ENCODE results near the gene PPP4R4. TPM values are rescaled to one million over a fixed set of nuclear protein-coding genes. Genes with fewer than 3 reads are reported as not detected.
"Not testable (repeated sequence)": the region's sequence is repeated elsewhere in the genome, so short reads cannot be mapped to it uniquely, and the experiment has no call there.

PPP4R4 gene
- polyA plus RNA-seq, 3 donors: 0.09 to 0.42 (median 0.19) TPM

DNA sequence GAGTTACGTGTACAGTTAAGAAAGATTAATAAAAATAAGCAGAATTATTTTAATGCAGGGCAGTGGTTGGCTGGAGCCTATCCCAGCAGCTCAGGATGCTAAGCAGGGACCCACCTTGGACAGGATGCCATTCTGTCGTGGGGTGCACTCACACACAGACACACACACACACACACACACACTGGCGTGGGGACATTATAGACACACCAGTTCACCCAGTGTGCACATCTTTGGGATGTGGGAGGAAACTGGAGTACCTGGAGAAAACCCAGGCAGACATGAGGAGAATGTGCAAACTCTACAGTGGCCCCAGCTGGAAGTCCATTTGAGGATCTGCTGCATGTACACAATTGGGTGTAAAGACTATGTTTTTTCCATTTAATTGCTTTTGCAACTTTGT, 31.9 kb upstream of the PPP4R4 start:
- no peak for DNase-seq (ENCODE audit: extremely low read depth in 1 of 11, low read depth in 9 of 11, low spot score in 4 of 11)

DNA sequence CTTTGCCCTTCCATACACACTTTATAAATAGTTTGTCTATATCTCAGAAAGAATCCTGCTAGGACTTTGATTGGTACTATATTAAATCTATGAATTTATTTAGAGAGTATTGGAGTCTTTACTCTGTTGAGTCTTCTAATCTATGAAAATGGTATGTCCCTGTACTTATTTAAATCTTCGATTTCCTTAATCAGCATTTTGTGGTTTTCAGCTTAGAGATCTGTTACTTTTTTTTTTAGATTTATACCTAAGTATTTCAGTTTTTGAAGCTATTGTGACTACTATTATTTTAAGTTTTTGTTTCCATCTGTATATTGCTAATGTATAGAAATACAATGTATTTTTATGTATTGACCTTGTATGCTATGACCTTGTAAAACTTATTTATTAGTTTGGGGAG, 31.3 kb upstream of the PPP4R4 start:
- DNase-seq (ENCODE audit: extremely low read depth in 1 of 11, low read depth in 9 of 11, low spot score in 4 of 11): no peak

DNA sequence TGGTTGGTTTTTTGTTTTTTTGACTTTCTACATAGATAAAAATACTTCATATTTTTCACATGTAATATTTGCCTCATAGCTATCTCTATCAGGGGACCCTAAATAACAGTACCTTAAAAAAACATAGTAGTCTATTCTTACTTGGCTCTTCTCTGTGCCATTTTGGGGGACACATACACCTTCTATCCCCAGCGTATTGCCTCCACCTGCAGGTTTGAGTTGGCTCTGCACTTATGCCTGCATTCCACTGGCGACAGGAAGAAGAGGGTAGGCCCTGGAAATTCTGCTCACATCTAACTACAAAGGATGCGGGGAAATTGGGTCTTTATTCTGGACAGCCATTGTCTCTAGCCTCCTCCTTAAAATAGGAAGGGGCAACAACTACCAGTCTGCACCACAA, 30.9 kb upstream of the PPP4R4 start:
- no peak for DNase-seq (ENCODE audit: extremely low read depth in 1 of 11, low read depth in 9 of 11, low spot score in 4 of 11)

DNA sequence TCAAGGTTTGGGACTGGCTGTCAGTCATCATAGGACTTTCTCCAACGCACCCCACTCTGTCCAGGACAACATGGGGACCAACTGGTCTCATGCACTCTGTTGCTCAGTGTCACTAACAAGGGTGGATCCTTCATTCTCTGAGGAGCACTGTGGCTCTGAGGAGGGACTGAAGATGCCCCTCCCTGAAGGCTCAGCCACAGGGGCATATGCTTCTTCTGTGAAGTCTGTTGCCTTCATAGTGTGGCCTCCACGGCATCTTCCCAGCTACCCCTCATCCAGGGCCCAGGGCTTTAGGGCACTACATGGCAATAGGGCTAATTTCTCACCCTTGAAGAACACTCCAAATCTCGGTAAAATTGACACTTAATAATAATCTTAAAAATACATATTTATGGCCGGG, 30.4 kb upstream of the PPP4R4 start:
- DNase-seq (ENCODE audit: extremely low read depth in 1 of 11, low read depth in 9 of 11, low spot score in 4 of 11): no peak

DNA sequence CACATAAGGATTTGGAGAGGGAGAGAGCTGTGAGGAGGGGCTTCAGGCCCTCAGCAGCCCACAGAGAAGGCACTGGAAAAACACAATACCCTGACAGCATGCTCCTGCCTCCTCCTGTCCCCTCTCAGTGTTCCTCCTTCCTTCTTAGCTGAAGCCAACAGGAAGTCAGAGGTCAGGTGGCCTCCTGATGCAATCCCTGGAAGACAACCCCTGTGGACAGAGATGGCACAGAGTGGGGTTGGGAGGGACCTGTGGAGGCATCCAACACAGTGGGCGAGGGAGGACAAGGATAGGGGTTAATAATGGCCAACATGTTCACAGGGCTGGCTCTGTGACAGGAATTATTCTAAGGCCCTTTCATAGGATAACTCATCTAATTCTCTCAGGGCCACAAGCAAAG, 29.4 kb upstream of the PPP4R4 start:
- no peak for DNase-seq (ENCODE audit: extremely low read depth in 1 of 11, low read depth in 9 of 11, low spot score in 4 of 11)

DNA sequence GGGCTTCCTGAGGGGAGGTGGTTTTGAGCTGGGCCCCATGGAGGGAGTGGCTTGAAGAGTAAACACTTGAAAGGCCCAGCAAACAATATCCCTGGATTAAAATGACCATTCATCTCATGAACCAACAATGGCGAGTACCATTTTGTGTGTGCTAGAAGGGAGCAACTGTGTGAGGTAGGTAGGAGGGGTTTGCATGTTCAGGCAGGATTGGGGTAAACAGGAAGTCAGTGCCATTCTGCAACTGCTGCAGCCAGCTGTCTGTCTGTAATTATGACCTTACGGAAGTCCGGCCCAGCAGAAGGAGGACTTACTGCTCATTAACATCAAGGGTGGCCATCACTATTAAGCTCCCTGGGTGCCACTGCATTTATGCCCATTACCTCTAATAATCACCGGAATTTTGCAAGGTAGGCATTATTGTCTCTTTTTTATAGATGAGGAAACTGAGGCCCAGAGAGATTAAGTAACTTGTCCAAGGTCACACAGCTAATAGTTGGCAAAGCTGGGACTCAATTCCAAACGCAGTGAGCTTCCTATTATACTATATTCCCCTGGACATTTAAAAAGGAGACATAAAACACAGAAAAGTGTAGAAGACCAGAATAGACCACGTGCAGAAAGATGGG, 28.1 kb upstream of the PPP4R4 start:
- no peak for DNase-seq (ENCODE audit: extremely low read depth in 1 of 11, low read depth in 9 of 11, low spot score in 4 of 11)

DNA sequence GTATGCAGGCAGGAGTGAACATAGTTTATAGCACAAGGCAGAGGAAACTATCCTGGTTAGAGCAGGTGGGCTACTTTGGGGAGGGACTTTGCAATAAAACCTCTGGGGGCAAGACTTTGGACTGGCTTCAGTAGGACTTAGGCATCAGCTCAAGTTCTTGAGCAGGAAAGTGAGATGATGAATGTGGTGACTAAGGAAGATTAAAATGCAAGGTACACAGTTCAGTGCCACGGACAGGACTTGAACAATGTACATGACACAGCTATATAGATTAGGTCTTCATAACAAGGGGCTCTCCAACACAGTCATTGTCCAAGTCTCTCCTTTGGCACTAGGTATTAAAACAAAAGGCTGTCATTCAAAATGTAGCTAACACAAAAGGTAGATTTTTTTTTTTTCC, 21.4 kb upstream of the PPP4R4 start:
- DNase-seq (ENCODE audit: extremely low read depth in 1 of 11, low read depth in 9 of 11, low spot score in 4 of 11): no peak

DNA sequence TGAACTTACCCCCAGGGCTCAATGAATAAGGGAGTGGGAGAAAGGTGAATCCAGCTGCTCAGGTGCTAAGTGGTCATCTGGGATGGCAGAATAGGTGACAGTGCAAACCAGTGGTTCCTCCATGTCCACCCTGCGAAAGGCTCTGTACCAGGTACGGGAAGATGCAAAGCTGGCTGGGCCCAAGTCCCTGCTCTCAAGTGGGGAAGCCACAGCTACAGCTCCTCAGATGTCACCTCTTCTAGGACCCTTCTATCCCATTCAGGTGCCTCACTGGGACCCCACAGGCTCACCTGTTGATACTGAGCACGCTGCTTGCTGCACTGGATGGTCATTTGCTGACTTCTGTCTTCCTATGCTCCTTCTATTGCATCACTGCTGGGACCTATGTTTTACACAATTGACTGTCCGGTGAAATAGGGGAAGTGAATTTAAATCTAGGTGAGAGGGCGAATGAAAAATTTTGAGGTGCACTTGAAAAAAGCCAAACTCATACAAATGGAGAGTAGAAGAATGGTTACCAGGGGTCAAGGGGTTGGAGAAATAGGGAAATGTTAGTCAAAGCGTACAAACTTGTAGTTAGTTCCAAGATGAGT, 20.3 kb upstream of the PPP4R4 start:
- no peak for DNase-seq (ENCODE audit: extremely low read depth in 1 of 11, low read depth in 9 of 11, low spot score in 4 of 11)

DNA sequence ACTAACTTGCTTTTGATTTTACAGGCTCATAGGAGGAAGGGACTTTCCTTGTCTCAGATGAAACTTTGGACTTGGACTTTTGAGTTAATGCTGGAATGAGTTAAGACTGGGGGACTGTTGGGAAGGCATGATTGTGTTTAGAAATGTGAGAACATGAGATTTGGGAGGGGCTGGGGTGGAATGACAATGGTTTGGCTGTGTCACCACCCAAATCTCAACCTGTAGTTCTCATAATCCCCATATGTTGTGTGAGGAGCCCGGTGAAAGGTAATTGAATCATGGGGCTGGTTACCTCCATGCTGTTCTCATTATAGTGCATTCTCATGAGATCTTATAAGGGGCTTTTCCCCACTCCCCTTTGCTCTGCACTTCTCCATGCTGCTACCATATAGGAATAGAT, 18.0 kb upstream of the PPP4R4 start:
- not testable (repeated sequence) for DNase-seq (ENCODE audit: extremely low read depth in 1 of 11, low read depth in 9 of 11, low spot score in 4 of 11)

DNA sequence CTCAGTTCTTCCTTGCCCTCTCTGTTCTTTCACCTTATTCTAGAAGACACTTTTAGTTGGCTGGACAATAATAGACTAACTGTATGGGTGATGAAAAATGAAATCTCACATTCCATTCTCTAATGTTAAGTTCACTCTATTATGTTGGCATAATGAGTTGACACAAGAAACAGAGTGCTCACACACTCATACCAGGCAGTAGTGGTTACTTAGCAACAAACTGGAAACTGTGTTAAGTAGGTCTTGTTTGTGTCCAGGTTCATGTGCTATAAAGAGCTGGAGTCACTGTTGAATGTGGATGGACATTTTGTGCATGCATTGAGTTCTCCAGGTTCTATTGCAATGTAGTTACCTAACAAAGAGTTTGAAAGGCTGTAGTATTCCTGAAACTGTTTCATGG, 16.9 kb upstream of the PPP4R4 start:
- no peak for DNase-seq (ENCODE audit: extremely low read depth in 1 of 11, low read depth in 9 of 11, low spot score in 4 of 11)

DNA sequence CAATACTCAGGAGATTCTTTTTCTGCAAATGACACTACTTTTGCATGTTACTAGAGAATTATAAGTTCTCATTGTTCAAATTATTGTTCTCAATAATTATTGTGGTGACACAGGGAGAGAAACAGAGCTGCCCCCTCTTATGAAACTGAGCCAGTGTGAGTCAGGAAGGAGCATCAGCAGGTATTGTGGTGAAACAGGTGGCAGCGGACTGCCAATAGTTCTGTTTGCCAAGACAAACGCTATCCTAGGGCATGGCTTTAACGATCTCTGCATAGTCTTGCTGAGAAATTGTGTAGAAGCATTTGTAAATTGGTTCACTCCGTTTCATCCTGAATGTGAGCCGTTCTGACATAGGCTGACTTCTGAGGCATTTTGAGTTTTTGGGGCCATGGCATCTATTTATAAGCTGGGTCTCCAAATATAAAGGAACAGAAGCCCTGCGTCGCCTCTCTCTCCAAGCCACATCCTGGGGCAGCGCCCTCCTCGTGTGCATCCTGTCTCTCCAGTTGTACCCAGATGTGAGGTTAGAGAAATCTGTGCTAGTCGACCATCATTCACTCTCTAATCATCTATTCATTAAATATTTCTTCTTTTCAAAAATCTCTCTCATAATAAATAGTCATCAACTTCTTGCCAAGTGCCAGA, 15.8 kb upstream of the PPP4R4 start:
- no peak for DNase-seq (ENCODE audit: extremely low read depth in 1 of 11, low read depth in 9 of 11, low spot score in 4 of 11)

DNA sequence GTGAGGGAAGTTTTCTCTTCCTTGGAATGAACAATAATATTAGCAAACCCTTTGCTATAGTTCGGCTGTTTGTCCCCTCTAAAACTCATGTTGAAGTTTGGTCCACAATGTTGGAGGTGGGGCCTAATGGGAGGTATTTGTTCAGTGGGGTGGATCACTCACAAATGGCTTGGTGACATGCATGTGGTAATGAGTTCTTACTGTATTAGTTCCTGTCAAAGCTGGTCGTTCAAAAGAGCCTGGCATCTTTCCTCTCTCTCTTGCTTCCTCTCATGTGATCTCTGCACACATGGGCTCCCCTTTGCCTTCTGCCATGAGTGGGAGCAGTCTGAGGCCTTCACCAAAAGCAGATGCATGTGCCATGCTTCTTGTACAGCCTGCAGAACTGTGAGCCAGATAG, 13.1 kb upstream of the PPP4R4 start:
- DNase-seq (ENCODE audit: extremely low read depth in 1 of 11, low read depth in 9 of 11, low spot score in 4 of 11): no peak

DNA sequence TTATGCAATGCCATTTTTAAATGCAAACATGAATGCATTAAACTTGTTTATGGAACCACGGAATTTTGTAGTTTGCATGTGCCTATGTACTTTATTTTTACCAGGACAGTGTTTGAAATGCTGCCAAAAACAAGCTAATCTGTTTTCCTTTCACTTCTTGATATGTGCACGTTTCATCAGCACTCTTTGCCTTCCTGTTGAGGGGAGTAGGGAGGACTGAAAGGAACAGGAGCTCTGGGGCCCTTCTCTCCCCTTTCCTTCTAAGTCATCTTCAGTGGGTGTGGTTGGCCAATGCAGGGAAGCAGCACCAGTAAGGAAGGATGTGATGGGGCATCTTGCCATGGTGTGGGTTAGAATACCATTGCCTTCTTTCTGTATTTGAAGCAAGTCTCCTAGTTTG, 12.1 kb upstream of the PPP4R4 start:
- DNase-seq (ENCODE audit: extremely low read depth in 1 of 11, low read depth in 9 of 11, low spot score in 4 of 11): no peak

DNA sequence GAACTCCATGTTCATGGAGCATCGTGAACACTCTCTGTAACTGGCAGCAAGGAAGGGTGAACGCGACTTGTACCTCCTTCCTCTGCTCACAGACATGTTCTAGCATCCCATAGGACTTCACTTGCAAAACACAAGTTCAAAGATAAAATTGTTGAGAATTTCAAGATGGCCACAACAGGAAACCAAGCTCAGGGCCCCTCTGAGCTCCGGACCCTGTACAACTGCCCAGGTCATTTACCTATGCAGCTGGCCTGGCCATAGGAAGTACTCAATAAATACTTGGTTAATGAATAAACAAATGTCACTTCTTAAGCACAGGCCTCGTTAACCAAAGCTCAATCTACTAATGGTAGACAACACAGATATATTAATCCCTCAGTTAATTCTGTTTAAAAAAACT, 11.7 kb upstream of the PPP4R4 start:
- DNase-seq (ENCODE audit: extremely low read depth in 1 of 11, low read depth in 9 of 11, low spot score in 4 of 11): no peak

DNA sequence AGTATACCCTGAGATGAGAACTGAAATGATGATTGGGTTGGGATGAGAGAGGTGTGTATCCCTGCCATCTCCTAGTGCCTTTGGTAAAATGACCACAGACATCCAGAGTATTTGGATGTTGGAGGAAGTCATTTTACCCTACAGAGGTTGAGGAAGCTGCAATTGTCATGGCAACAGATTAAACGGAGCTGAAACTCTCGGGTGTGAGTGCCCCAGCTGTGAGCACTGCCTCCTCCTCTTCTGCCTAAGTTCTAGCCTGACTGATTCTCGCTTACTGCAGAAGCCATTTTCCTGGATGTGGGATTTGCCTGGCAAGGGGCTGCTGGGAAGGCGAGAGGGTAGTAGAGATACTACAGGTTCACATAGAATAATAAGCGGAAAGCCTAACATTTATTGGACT, 10.3 kb upstream of the PPP4R4 start:
- no peak for DNase-seq (ENCODE audit: extremely low read depth in 1 of 11, low read depth in 9 of 11, low spot score in 4 of 11)

DNA sequence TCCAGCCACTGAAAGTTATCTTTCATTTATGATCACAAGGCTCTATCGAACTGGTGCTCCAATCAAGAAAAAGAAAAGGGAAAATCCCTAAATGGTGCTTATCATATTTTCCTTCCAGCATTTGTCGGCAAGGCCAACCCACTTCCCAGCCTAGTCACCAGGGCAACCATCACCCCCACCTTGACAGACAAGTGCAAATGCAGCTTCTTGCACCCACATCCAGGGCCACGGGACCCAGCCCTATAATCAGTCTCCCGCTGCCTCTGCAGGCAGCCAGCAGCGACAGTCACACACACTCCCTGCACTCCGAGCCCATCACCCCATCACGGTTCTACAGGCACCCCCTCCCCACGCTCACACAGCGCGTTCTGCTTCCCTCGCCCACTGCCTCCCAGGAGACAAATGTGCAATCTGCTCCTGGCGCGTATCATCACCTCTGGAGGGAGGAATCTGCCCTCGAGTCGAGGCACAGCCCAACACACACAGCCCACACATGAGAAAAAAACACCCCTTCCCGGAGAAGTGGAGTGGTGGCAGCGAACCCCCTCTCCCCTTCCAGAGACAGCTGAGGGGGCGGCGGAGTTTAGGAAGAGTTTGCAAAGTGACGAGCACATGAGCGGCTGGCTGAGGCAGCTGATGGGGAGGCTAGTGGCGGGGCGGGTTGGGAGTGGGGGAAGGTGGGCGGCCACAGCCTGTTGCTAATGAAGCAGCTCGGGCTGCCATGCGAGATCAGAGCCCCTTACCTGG, 9.3 kb upstream of the PPP4R4 start:
- DNase-seq (ENCODE audit: extremely low read depth in 1 of 11, low read depth in 9 of 11, low spot score in 4 of 11): no peak

DNA sequence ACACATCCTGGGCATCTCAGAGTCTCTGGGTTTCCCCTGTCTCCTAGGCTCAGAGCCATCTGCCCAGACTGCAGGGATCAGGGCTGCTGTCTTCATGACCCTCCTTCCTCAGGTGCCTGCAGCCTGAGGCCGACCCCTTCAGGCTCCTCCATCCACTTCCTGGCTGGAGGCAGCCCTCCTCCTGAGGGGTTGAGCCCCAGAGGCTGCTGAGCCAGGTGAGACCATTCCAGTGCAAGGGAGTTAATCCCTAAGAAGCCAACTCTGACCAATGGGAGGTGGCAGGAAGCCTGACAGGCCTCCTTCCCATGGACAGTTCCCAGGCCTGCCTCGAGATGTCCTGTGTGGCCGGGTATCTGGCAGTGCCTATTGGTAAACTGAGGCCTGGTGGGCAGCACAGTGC, 8.4 kb upstream of the PPP4R4 start:
- no peak for DNase-seq (ENCODE audit: extremely low read depth in 1 of 11, low read depth in 9 of 11, low spot score in 4 of 11)

DNA sequence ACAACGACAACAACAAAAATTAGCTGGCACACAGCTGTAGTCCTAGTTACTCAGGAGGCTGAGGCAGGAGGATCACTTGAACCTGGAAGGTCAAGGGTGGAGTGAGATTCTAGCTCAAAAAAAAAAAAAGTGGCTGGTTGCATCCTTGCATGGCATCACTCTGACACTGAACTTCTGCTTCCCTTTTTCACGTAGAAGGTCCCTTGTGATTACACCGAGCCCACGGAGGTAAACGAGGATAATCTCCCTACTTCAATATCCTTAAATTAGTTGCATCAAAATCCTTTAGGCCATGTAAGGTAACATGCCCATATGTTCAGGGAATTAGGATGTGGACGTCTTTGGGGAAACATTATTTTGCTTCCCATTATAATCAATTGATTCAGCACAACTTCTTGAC, 4.0 kb upstream of the PPP4R4 start:
- DNase-seq (ENCODE audit: extremely low read depth in 1 of 11, low read depth in 9 of 11, low spot score in 4 of 11): no peak

DNA sequence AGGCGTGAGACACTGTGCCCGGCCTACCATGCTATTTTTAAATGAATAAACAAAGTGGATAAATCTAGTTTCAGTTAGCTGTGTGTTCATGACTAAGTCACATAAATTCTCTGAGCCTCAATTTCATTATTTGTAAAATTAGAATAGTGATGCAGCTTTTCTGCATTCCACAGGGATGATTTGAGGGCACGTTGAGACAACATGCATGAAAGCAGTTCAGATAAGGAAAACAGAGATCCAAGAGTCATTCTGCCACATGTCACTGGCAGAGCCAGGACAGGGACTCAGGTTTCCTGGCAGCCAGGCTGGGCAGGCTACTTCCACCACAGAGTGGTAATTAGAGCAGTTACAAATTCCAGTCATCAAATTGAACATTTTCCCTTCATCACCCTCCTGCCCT, 2.9 kb upstream of the PPP4R4 start:
- no peak for DNase-seq (ENCODE audit: extremely low read depth in 1 of 11, low read depth in 9 of 11, low spot score in 4 of 11)

DNA sequence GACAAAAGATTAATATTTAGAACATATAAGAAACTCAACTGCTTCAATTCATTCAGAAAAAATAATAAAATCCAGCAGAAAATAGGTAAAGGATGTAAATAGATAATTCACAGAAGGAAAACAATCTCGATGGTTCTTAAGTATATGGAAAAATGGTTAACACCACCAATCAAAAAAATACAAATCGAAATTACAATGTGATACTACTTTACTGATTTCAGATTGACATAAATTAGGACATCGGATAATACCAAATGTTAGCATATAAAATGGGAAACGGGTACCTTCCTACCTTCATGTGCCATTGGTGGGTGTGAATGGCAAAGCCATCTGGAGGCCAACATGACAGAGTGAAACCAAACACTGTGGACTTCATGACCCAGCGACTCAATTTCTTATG, 1.6 kb upstream of the PPP4R4 start:
- no peak for DNase-seq (ENCODE audit: extremely low read depth in 1 of 11, low read depth in 9 of 11, low spot score in 4 of 11)

All from renal cortex interstitium (tissue), 11 donors.